ENCODE measurements around the gene AFF1.

AFF1 gene

DNA sequence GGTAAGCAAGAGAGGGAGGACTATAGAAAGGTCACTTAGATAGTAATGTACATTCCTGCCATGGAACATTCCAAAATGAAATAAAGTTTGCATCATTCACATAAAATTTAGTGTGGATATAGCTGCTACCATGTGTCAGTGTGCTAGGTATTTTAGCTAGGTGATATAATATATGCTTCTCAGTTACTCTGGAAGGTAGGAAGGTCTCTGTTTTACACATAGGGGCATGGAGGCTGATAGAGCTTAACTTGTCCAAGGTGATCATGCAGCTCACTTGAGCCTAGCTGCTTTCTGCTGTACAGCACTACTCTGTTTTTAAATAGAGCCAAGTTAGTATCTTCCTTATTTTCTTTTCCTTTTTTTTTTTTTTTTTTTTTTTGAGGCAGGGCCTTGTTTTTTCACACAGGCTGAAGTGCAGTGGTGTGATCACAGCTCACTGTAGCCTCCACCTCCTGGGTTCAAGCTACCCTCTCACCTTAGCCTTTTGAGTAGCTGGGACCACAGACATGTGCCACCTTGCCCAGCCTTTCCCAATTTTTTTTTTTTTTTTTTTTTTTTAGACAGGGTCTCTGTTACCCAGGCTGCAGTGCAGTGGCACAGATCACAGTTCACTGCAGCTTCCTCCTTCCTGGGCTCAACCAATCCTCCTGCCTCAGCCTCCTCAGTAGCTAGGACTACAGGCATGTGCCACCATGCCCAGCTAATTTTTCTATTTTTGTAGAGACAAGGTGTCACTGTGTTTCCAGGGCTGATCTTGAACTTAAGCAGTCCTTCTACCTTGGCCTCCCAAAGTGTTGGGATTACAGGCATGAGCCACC, 10.4 kb downstream of the AFF1 start:
- TF ChIP-seq POLR2AphosphoS5 (IDR thresholded peaks at IDR 0.05; ENCODE audit: low read depth, low read length) (no peak), TAF1 (IDR thresholded peaks at IDR 0.05; ENCODE audit: borderline replicate concordance, low read depth, low read length) (no peak)
- FAIRE-seq = no peak

DNA sequence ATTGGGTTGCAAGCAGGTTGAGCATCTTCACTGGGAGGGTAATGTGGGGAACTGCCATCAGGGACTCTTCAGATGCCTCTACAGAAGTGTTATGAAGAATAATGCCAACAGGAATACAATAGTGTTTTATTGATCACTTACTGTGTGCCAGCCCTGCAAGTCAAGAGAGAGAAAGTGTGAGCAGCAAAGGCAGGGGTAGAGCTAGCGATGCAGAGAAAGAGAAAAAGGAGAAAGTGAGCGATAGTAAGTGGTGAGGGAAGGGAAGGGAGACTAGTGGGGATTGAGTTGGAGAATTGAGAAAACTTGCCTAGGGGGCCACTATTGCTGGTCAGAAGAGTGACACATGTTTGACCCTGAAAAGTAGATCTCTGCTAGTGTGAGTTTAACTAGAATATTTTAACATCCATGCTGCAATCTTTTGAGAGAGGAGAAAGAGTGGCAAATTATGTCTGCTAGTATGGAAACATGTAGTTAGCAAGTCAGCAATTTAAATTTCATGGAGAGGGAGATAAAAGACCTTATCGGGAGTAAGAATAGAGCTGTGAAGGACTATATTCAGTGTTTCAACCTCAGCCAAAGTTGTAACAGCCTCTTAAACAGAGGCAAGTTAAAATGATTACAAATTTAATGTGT, 12.2 kb downstream of the AFF1 start:
- TF ChIP-seq TAF1 (IDR thresholded peaks at IDR 0.05; ENCODE audit: borderline replicate concordance, low read depth, low read length) = no peak
- no peak for TF ChIP-seq POLR2AphosphoS5 (IDR thresholded peaks at IDR 0.05; ENCODE audit: low read depth, low read length)
- TF ChIP-seq POLR2A (IDR thresholded peaks at IDR 0.05; ENCODE audit: low read depth, low read length) = no peak
- peak; percentile 24 for FAIRE-seq
- DNase-seq (ENCODE audit: insufficient read length) = no peak

More for the DNA sequence above, 10.4 kb downstream of the AFF1 start:
- DNase-seq (ENCODE audit: insufficient read length) = no peak

- DNase-seq (ENCODE audit: insufficient read length) = no peak
- FAIRE-seq = no peak
- TF ChIP-seq POLR2AphosphoS5 (IDR thresholded peaks at IDR 0.05; ENCODE audit: low read depth, low read length) (no peak), TAF1 (IDR thresholded peaks at IDR 0.05; ENCODE audit: borderline replicate concordance, low read depth, low read length) (no peak), POLR2A (IDR thresholded peaks at IDR 0.05; ENCODE audit: low read depth, low read length) (no peak)
Observed at GRCh38 chr4:86947501-86948120, 12.8 kb downstream of the AFF1 start.

DNA sequence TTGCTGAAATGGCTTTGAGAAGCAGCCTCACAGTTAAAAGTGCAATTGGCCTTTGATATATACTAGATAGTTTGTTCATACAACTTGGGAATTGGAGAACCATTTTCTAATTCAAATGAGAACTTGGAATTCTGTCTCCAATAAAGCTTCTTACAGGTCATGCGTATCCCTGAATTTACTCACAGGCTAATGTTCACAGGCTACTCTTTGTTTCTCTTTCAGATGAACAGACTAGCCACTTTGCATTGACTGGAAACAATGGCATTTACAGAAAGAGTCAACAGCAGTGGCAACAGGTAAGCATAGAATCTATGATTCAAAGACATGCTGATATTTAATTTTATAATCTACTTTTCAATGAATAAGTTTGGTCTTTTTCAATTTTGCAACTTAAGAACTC, 13.5 kb downstream of the AFF1 start:
- no peak for DNase-seq (ENCODE audit: insufficient read length)
- no peak for TF ChIP-seq POLR2AphosphoS5 (IDR thresholded peaks at IDR 0.05; ENCODE audit: low read depth, low read length)
- TF ChIP-seq TAF1 (IDR thresholded peaks at IDR 0.05; ENCODE audit: borderline replicate concordance, low read depth, low read length) = no peak
- no peak for TF ChIP-seq POLR2A (IDR thresholded peaks at IDR 0.05; ENCODE audit: low read depth, low read length)
- FAIRE-seq = peak; percentile 9

- FAIRE-seq (no peak), DNase-seq (ENCODE audit: insufficient read length) (no peak)
- TF ChIP-seq TAF1 (IDR thresholded peaks at IDR 0.05; ENCODE audit: borderline replicate concordance, low read depth, low read length) (no peak), POLR2A (IDR thresholded peaks at IDR 0.05; ENCODE audit: low read depth, low read length) (no peak), POLR2AphosphoS5 (IDR thresholded peaks at IDR 0.05; ENCODE audit: low read depth, low read length) (no peak)
Observed at GRCh38 chr4:86950831-86951525, 16.2 kb downstream of the AFF1 start.

DNA sequence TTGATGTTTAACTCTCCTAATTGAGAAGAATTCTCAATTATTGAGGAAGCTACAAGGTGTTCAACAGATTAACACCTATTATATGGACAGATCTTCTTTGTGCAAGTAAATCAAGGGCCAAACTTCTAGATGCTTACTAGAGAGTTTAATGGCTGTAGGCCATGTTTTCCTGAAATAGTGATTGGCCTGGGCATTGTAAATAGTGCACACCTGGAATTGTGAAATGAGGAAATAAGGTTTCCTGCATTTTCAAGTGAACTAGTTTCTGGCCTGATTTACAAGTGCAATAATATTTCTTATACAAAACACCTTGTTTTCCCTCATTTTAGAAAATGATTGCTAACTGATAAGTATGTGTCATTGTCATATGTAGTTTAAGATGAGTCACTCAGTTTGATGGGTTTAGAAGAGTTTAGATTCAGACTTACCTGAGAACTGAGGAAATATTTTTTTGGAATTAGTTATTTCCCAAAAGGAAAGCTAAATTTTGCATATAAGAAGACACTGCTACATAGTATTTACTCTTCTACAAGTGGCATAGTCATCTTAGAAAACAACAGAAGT, 21.2 kb downstream of the AFF1 start:
- FAIRE-seq = no peak

DNA sequence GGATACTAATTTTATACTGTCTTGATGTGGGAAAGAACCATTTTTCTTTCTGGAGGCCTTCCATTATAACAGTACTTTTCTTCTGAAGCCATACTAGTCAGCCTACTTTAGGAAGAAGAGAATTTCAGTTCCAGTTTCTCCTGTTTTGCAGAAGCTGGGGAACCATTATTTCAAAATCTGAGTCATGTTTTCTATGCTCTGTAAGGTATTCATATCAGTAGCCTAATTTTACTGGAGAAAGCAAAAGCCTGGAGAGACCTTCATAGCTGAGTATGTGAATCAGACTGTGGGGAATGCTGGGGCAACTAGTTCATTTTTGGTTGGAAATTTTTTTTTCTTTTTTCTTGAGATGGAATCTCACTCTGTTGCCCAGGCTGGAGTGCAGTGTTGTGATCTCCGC, 22.4 kb downstream of the AFF1 start:
- no peak for DNase-seq (ENCODE audit: insufficient read length)
- no peak for FAIRE-seq
- TF ChIP-seq TAF1 (IDR thresholded peaks at IDR 0.05; ENCODE audit: borderline replicate concordance, low read depth, low read length) (no peak), POLR2AphosphoS5 (IDR thresholded peaks at IDR 0.05; ENCODE audit: low read depth, low read length) (no peak), POLR2A (IDR thresholded peaks at IDR 0.05; ENCODE audit: low read depth, low read length) (no peak)

More for the DNA sequence above, 21.2 kb downstream of the AFF1 start:
- TF ChIP-seq POLR2AphosphoS5 (IDR thresholded peaks at IDR 0.05; ENCODE audit: low read depth, low read length) = no peak
- no peak for TF ChIP-seq TAF1 (IDR thresholded peaks at IDR 0.05; ENCODE audit: borderline replicate concordance, low read depth, low read length)
- no peak for TF ChIP-seq POLR2A (IDR thresholded peaks at IDR 0.05; ENCODE audit: low read depth, low read length)
- DNase-seq (ENCODE audit: insufficient read length) = no peak

DNA sequence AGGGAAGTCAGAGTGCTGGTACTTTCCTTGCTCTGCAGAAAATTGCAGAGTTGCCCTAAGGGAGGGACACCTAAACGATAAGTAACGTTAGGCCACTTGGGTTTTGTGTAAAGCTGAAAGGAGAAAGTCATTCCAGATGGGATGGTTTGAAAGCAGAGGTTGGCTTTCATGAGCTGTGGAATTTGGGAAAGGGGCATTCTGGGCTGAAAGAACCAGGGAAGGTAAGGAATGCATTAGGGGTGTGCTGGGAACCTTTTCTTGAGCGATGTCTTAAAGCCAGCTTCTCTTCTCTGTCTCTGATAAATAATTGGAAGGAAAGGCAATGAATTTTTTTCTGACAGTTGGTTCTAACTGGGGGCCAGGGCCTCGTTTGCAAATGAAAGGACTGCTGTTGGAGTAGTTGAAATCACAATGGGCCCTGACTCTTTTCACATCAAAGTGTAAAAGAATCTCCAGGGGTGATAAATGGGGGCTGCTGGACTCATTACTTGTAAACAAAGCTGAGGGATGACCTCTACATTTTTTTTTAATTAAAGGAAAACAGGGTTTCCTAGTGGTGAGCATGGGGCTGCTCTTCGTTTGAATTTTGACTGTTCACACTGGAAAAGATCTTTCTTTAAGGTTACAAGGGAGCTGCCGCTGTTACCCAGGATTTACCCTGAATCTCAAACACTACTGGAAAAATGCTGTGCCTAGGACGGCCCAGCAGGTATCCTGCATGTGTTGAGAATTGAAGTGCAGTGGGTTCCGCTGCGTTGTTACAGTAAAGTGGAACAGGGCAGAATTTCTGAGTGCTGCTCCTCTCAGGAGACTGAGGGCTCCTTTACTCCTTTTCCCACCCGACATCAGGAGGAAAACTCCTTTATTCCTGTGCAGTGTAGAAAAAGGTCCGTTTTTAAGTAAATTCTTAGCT, 25.0 kb downstream of the AFF1 start:
- FAIRE-seq (no peak), DNase-seq (ENCODE audit: insufficient read length) (no peak)

GRCh38 chr4:86960557-86960961, 25.7 kb downstream of the AFF1 start:
- no peak for DNase-seq (ENCODE audit: insufficient read length)
- peak; percentile 62 for FAIRE-seq
- no peak for TF ChIP-seq POLR2AphosphoS5 (IDR thresholded peaks at IDR 0.05; ENCODE audit: low read depth, low read length)
- TF ChIP-seq POLR2A (IDR thresholded peaks at IDR 0.05; ENCODE audit: low read depth, low read length) = no peak
- no peak for TF ChIP-seq TAF1 (IDR thresholded peaks at IDR 0.05; ENCODE audit: borderline replicate concordance, low read depth, low read length)

More for the DNA sequence above, 25.0 kb downstream of the AFF1 start:
- no peak for TF ChIP-seq POLR2A (IDR thresholded peaks at IDR 0.05; ENCODE audit: low read depth, low read length)
- no peak for TF ChIP-seq TAF1 (IDR thresholded peaks at IDR 0.05; ENCODE audit: borderline replicate concordance, low read depth, low read length)
- TF ChIP-seq POLR2AphosphoS5 (IDR thresholded peaks at IDR 0.05; ENCODE audit: low read depth, low read length) = no peak

DNA sequence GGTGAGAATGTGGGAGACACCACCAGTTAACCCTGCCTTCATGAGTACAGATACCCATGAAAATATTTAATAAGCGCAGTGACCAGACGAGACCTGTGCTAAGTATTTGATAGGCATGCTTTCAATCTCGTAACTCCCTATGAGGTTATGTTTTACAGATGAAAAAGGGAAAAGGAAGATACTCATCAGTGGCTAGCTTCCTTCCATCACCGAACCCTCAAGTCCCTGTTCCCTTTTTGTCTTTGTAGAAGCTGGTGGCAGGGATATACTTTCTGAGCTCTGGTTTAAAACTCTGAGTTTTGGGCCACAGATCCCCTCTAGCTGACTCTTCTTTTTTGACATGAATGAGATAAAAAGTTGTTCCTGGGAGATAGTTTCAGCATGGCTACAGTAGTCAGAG, 26.3 kb downstream of the AFF1 start:
- peak; percentile 73 for FAIRE-seq
- no peak for DNase-seq (ENCODE audit: insufficient read length)
- TF ChIP-seq POLR2A (IDR thresholded peaks at IDR 0.05; ENCODE audit: low read depth, low read length) (no peak), TAF1 (IDR thresholded peaks at IDR 0.05; ENCODE audit: borderline replicate concordance, low read depth, low read length) (no peak), POLR2AphosphoS5 (IDR thresholded peaks at IDR 0.05; ENCODE audit: low read depth, low read length) (no peak)

Measured in GM12892 (cell line).